HepG2 (cell line): ENCODE results near the gene MMP3. TPM values are rescaled to one million over a fixed set of nuclear protein-coding genes. Genes with fewer than 3 reads are reported as not detected.

Experiments
- ATAC-seq: fragments of 200-7000 bp; cut with Tn5 transposase; 3 replicates; pipeline ENCODE4 v1.9.1; 2020; ENCODE audit warnings: mild to moderate bottlenecking, moderate library complexity
- BruUV-seq: library from RNA; stranded (reverse); fragments of 400-500 nt; replicated peaks from 2 replicates; lab custom pipeline; 2021; lab: Mats Ljungman, UMichigan
- CTCF ChIA-PET: fragments of 300-600 bp; formaldehyde crosslinking; extraction: SDS; loops from one replicate; lab custom pipeline; 2021; ENCODE audit warnings: low total read pairs, inconsistent platforms, low intra/inter-chr PET ratio; lab: Yijun Ruan, JAX
- POLR2A ChIA-PET: fragments of 350-600 bp; sonication (Branson Sonifier 250); formaldehyde crosslinking; loops from one replicate; lab custom pipeline; 2020; ENCODE audit warnings: antibody characterized with exemption, inconsistent platforms; lab: Yijun Ruan, JAX
- DNase-seq: peaks from one replicate; pipeline ENCODE4 v3.0.0-alpha.2; 2015; ENCODE audit warnings: low spot score
- FAIRE-seq: peaks from 3 replicates; lab custom pipeline; 2011; peaks lifted over from hg19 to GRCh38; lab: Jason Lieb, UNC
- H2AFZ ChIP-seq: one replicate; pipeline ENCODE4 v1.6.1; 2011; ENCODE audit warnings: low read length, inconsistent platforms
- H3K27ac ChIP-seq: fragments of 300-600 bp; 3 replicates; pipeline ENCODE4 v1.8.0; 2011; ENCODE audit warnings: mixed run types, mild to moderate bottlenecking, mixed read lengths, low read length, inconsistent platforms; ENCODE audit not compliant: insufficient read depth; ENCODE audit errors: extremely low read length
- H3K27me3 ChIP-seq, 2 experiments: fragments of 200-600 bp in 1 of 2; 2 replicates in 1 of 2; 3 replicates in 1 of 2; pipeline versions ENCODE4 v1.6.0 to v1.8.0; 2011; ENCODE audit warnings: low read length in 2 of 2, mild to moderate bottlenecking in 2 of 2, moderate library complexity in 2 of 2, inconsistent platforms in 1 of 2; ENCODE audit not compliant: insufficient read depth in 2 of 2, control insufficient read depth in 1 of 2
- H3K36me3 ChIP-seq, 2 experiments: fragments of 200-600 bp in 1 of 2; replicated peaks in 1 of 2; 2 replicates in 1 of 2; 3 replicates in 1 of 2; pipeline versions ENCODE4 v1.5.1 to v1.8.0; 2011; ENCODE audit warnings: low read length in 2 of 2, inconsistent platforms in 1 of 2; ENCODE audit not compliant: insufficient read depth in 2 of 2, control insufficient read depth in 1 of 2
- H3K4me1 ChIP-seq: 2 replicates; pipeline ENCODE4 v1.5.1; 2012; ENCODE audit warnings: low read length, inconsistent platforms; ENCODE audit not compliant: insufficient read depth
- H3K4me2 ChIP-seq: 2 replicates; pipeline ENCODE4 v1.6.0; 2011; ENCODE audit warnings: low read depth, low read length, inconsistent platforms
- H3K4me3 ChIP-seq, 3 experiments: fragments of 200-600 bp in 1 of 3; sonication (generic), shearing (Covaris generic) in 1 of 3; replicated peaks in 1 of 3; 2 replicates each; pipeline ENCODE4 v1.5.1; 2011 to 2016; ENCODE audit warnings: low read length in 3 of 3, inconsistent platforms in 2 of 3, low read depth in 2 of 3, mild to moderate bottlenecking in 2 of 3, control low read depth in 1 of 3, mixed read lengths in 1 of 3; ENCODE audit not compliant: insufficient read depth in 1 of 3
- H3K79me2 ChIP-seq: one replicate; pipeline ENCODE4 v1.6.1; 2011; ENCODE audit warnings: low read length, inconsistent platforms; ENCODE audit not compliant: insufficient read depth
- H3K9ac ChIP-seq: 2 replicates; pipeline ENCODE4 v1.6.0; 2011; ENCODE audit warnings: mild to moderate bottlenecking, low read depth, low read length, inconsistent platforms; ENCODE audit not compliant: insufficient read depth
- H3K9me3 ChIP-seq: 2 replicates; pipeline ENCODE4 v1.5.1; 2012; ENCODE audit warnings: mild to moderate bottlenecking, low read length
- H4K20me1 ChIP-seq: 2 replicates; pipeline ENCODE4 v1.6.0; 2011; ENCODE audit warnings: inconsistent platforms, mild to moderate bottlenecking, low read length, moderate library complexity; ENCODE audit not compliant: insufficient read depth
- ATF7 ChIP-seq, 2 experiments: fragments of 450-650 bp in 1 of 2; sonication (generic) in 1 of 2; formaldehyde crosslinking in 1 of 2; IDR thresholded peaks; 2 replicates each; pipeline versions ENCODE4 v1.4.0 to v1.6.1; 2016 to 2020; ENCODE audit warnings: antibody characterized with exemption in 1 of 2, mild to moderate bottlenecking in 1 of 2, missing genetic modification reagents in 1 of 2
- BHLHE40 ChIP-seq: IDR thresholded peaks from 2 replicates; pipeline ENCODE4 v1.6.1; 2011; ENCODE audit warnings: low read length, improper control_type of control experiment
- FOXK2 ChIP-seq: fragments of 450-650 bp; IDR thresholded peaks from 2 replicates; pipeline ENCODE4 v1.6.1; 2016
- HOXA9 ChIP-seq: sonication (generic); formaldehyde crosslinking; IDR thresholded peaks from 2 replicates; pipeline ENCODE4 v1.8.1; 2022; ENCODE audit warnings: missing genetic modification reagents, mild to moderate bottlenecking, moderate library complexity, borderline replicate concordance
- MAFG ChIP-seq: sonication (generic); formaldehyde crosslinking; IDR thresholded peaks from 2 replicates; pipeline ENCODE4 v1.5.1; 2020; ENCODE audit warnings: mild to moderate bottlenecking, missing genetic modification reagents
- NFE2L2 ChIP-seq: fragments of 150-350 bp; IDR thresholded peaks from 2 replicates; pipeline ENCODE4 v1.6.1; 2014; ENCODE audit warnings: low read length
- POLR2AphosphoS2 ChIP-seq: IDR thresholded peaks from 2 replicates; pipeline ENCODE4 v1.6.1; 2011; ENCODE audit warnings: low read depth, low read length, improper control_type of control experiment
- RERE ChIP-seq: IDR thresholded peaks from 2 replicates; pipeline ENCODE4 v1.6.1; 2016; ENCODE audit warnings: low read depth, missing genetic modification reagents, missing compliant biosample characterization
- SP5 ChIP-seq: IDR thresholded peaks from 2 replicates; pipeline ENCODE4 v1.6.1; 2016; ENCODE audit warnings: low read depth, borderline replicate concordance
- TFDP1 ChIP-seq: IDR thresholded peaks from 2 replicates; pipeline ENCODE4 v1.6.1; 2016; ENCODE audit warnings: missing compliant biosample characterization, missing genetic modification reagents, borderline replicate concordance
- ZBTB26 ChIP-seq: IDR thresholded peaks from 2 replicates; pipeline ENCODE4 v1.6.1; 2016; ENCODE audit warnings: missing compliant biosample characterization, missing genetic modification reagents, borderline replicate concordance
- ZMAT5 ChIP-seq: sonication (generic); formaldehyde crosslinking; IDR thresholded peaks from 2 replicates; pipeline ENCODE4 v1.5.0; 2020; ENCODE audit warnings: mild to moderate bottlenecking, low read depth, missing genetic modification reagents, borderline replicate concordance
- ZNF12 ChIP-seq: sonication (generic); formaldehyde crosslinking; IDR thresholded peaks from 2 replicates; pipeline ENCODE4 v1.5.0; 2020; ENCODE audit warnings: missing genetic modification reagents
- ZNF350 ChIP-seq: sonication (generic); formaldehyde crosslinking; IDR thresholded peaks from 2 replicates; pipeline ENCODE4 v1.4.0; 2020; ENCODE audit warnings: mild to moderate bottlenecking, low read depth, missing genetic modification reagents, borderline replicate concordance
- ZNF652 ChIP-seq: IDR thresholded peaks from 2 replicates; pipeline ENCODE4 v1.6.1; 2016; ENCODE audit warnings: low read depth, borderline replicate concordance
- WGBS: methylation state at CpG from one replicate; pipeline ENCODE4 v1.1.6; 2017; ENCODE audit warnings: low lambda C conversion rate; 5-methylcytosine and 5-hydroxymethylcytosine counted together
- in situ Hi-C: cut with HindIII; loops from 2 replicates; pipeline ENCODE4 v1.10.0; 2017; ENCODE audit warnings: low pct_unique_long_range_greater_than_20kb; ENCODE audit not compliant: extremely low pct_ligation_motif_present
- intact Hi-C: fragments of 100-400 bp; cut with micrococcal nuclease; formaldehyde crosslinking; loops from one replicate; pipeline ENCODE4 v1.10.0; 2022; ENCODE audit not compliant: unreplicated experiment
- polyA plus RNA-seq, 8 experiments: library from polyadenylated mRNA; depleted of rRNA in 3 of 8; stranded (reverse) in 7 of 8; unstranded in 1 of 8; fragments of >200 nt; fragmentation: Illumina TruSeq in 4 of 8; extraction: Trizol in 4 of 8; gene quantifications; 2 replicates each; pipeline versions ENCODE4 v1.2.1 to v1.2.3, GENCODE V29; 2011 to 2016; ENCODE audit warnings: low read depth in 4 of 8, missing spikeins in 1 of 8, mixed read lengths in 1 of 8; ENCODE audit not compliant: insufficient read depth in 1 of 8
- total RNA-seq, 5 experiments: library from RNA; depleted of rRNA; stranded (reverse); fragments of >200 nt; fragmentation: Illumina TruSeq; extraction: Trizol; gene quantifications; 2 replicates each; pipeline ENCODE4 v1.2.3, GENCODE V29; 2016; ENCODE audit warnings: low read depth in 1 of 5

Gene MMP3
- total and polyA plus RNA-seq, 2 of the 13 experiments (the other 11 are each of a cell fraction or from before 2014, with no cell fraction given), result 1.2 to 1.5 TPM

- TF ChIP-seq ZBTB26, result no peak
- no peak for TF ChIP-seq SP5
- TF ChIP-seq POLR2AphosphoS2, result no peak
Observed at GRCh38 chr11:102842930-102843329, 479 bp downstream of the MMP3 start (continued).

GRCh38 chr11:102840018-102840417 lies 3.4 kb downstream of the MMP3 start:
- TF ChIP-seq FOXK2 (no peak), ZNF350 (CRISPR knock-in tag) (no peak), MAFG (CRISPR knock-in tag) (no peak), TFDP1 (CRISPR knock-in tag) (no peak), NFE2L2 (no peak), HOXA9 (no peak), ZNF652 (CRISPR knock-in tag) (no peak), ATF7 (IDR thresholded peaks at IDR 0.05) (no peak), ATF7 (CRISPR knock-in tag; IDR thresholded peaks at IDR 0.05) (no peak), ZNF12 (CRISPR knock-in tag) (no peak), RERE (no peak), ZMAT5 (no peak), BHLHE40 (no peak)
- intact Hi-C loops (no loop called here), in situ Hi-C loops (no loop called here)
- H3K27ac ChIP-seq, result no peak overlapping the region
- H3K4me3 ChIP-seq, result no peak overlapping the region
- DNase-seq, result no peak
- FAIRE-seq, result no peak
- no peaks in the 10 kb centered on the region for H4K20me1 ChIP-seq
- H2AFZ ChIP-seq, result no peak overlapping the region
- no peaks in the 10 kb centered on the region for H3K9me3 ChIP-seq
- no peaks in the 10 kb centered on the region for H3K4me1 ChIP-seq
- no peaks in the 10 kb centered on the region for H3K27me3 ChIP-seq
- no peak overlapping the region for H3K9ac ChIP-seq
- no peaks in the 10 kb centered on the region for H3K36me3 ChIP-seq
- 14% methylated on average over 5 of the region's 5 CpGs for WGBS
- ChIA-PET CTCF (no interaction called here), POLR2A (no interaction called here)
- H3K79me2 ChIP-seq, result no peaks in the 10 kb centered on the region
- no peak for ATAC-seq
- H3K4me2 ChIP-seq, result no peak overlapping the region
- no TSS peak for BruUV-seq
